Medulla oblongata (tissue), 1 donor: ENCODE measurements around the gene MOK.
"Not testable (repeated sequence)": the region's sequence is repeated elsewhere in the genome, so short reads cannot be mapped to it uniquely, and the experiment has no call there.

Experiments
- DNase-seq: peaks from one replicate; pipeline ENCODE4 v3.0.0-alpha.2; 2015; ENCODE audit errors: extremely low spot score

Gene MOK, protein sequence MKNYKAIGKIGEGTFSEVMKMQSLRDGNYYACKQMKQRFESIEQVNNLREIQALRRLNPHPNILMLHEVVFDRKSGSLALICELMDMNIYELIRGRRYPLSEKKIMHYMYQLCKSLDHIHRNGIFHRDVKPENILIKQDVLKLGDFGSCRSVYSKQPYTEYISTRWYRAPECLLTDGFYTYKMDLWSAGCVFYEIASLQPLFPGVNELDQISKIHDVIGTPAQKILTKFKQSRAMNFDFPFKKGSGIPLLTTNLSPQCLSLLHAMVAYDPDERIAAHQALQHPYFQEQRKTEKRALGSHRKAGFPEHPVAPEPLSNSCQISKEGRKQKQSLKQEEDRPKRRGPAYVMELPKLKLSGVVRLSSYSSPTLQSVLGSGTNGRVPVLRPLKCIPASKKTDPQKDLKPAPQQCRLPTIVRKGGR

DNA sequence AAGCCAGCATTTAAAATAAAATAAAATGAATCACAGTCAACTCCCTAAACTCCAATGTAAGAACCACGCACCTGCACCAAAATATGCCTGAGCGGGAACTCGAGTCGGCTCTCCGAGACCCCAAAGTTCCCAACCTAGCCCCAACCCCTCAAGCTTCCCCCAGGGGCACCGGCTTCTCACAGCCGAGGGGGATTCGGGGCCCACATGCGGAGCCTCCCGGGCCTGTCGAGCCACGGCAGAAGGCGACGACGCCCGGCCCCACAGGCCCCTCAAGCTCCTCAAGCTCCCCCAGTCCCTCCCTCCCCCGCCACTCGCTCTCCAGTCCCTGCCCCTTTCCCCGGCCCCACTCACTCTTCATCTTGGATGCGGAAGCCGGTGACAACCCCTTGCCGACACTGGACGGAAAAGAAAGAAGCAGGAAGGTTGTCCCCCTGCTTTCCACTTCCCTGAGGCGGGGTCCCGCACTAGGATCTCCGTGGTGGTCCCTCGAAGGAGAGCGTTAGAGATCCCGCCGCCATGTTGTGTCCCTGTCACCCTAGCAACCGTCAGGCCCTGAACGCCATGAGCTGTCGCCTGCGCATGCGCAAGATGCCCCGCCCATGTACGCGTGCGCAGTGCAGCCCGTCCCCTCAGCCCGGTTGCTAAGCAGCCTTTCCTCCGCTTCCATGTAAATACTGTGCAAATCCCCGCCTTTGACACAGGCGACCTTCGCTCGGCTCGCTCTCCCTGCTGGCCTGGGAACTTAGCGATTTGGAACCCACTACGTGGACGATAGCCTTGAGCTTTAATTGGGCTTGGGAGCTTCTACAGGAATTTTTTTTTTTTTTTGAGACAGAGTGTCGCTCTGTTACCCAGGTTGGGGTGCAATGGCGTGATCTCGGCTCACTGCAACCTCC lies at the start of gene MOK:
Gene MOK, minus strand, starts transcription at position 554 of the 896 bp plus-strand sequence. Its CDS starts 196 bp downstream, at position 358.
- peak; percentile 97 for DNase-seq

DNA sequence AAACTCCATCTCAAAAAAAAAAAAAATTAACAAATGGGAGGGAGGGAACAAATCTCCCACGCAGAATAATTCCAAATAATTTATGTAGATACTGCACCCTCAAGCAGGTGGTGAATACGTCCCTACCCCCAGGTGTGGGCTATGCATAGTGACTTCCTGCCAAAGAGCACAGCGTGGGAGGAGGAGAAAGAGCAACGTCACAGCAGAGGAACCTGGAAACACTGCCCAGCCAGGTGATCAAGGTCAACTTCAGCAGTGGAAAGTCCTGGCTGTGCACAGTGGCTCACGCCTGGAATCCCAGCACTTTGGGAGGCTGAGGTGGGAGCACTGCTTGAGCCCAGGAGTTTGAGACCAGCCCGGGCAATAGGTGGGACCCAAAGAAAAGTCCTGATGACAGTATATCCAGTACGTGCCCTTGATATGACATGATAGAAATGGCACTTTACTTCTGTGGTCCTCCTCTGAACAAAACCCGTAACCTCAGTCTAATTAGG lies 48.2 kb upstream of the MOK start:
- no peak for DNase-seq

DNA sequence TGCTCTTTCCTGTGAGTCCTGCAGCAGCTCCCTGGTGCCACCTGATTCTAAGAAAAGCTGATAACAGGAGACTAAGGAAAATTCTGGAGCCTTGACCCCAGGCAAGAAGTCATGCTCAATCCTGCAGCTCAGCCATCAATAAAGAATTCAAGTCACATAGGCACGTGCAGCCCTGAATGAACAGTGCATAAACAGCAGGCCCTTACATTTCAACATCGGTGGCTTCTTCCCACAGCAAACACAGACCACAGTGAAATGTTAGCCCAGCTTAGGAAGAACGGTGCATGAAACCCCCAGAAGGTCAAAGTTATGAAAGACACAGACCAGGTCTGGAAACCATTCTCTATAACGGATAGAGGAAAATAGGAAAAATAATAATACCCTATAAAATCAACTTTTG lies 47.2 kb upstream of the MOK start:
- DNase-seq: peak; percentile 41

DNA sequence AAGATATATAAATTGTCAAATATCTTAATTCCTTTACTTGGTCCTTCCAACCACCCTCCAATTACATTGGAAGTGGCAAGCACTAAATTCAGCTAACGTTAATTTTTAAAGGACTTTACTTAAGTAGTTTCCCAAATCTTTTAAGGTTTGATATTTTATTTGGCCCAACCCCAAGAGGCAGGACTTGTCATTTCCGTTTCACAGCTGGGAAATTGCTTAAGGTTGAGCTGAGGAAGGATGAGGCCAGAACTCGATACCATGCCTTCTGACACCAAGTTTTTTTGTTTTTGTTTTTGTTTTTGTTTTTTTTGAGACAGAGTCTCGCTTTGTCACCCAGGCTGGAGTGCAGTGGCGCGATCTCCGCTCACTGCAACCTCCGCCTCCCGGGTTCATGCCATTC lies 46.6 kb upstream of the MOK start:
- not testable (repeated sequence) for DNase-seq

DNA sequence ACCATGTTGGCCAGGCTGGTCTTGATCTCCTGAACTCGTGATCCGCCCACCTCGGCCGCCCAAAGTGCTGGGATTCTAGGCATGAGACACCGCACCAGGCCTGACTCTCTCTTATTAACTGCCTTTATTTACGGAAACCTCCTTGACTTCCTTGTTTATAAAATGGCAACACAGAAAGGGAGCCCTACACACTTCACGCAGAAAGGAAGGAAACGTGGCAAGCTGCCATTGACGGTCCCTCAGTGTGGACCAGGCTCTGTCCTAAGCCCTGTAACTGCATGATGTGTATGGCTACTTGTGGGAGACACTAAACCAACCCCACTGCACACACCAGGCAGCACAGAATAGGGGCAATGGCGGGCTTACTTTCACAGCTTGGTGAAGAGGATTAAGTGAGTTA lies 46.1 kb upstream of the MOK start:
- DNase-seq: no peak

DNA sequence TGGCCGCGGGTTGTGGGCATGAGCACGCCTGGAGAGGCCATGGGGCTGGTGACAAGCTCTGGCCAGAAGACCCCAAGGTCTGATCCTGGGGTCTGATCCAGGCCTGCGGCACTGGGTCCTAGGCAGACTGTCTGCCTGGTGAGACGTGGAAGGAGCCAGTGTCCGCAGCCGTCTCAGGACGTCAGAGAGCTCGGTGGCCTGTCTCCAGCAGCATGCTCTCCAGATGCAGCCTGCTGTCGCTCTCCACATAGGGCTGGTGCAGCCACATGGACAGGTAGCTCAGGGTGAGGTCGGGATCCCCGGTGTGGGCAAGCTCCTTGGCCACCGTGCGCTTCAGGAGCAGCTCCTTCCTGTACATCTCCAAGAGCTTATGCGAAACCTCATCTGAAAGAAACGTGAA lies 43.4 kb upstream of the MOK start:
- no peak for DNase-seq

DNA sequence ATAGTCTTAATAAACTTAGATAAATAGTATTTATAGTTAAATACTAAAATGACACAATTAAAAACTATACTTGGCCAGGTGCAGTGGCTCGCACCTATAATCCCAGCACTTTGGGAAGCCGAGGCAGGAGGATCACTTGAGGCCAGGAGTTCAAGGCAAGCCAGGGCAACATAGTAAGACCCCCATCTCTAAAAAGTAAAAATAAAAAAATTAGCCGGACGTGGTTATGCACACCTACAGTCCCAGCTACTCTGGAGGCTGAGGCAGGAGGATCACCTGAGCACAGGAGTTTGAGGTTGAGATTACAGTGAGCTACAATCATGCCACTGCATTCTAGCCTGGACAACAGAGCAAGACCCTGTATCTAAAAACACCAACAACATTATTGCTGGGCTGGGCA lies 41.7 kb upstream of the MOK start:
- no peak for DNase-seq

DNA sequence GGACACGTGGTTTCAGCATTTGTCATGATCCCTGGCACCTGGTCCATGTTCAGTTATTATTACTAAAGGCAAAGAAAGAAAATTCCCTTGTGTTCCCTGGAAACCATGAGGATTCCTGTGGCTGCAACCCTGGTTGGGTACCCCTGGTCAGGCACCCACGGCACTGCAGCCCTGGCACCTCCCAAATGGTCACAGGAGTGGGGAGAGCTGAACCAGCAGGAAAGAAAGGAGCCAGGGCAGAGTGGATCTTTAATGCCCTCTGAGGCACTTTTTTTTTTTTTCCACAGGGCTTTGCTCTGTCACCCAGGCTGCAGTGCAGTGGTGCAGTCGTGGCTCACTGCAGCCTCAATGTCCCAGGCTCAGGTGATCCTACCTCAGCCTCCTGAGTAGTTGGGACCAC lies 40.3 kb upstream of the MOK start:
- no peak for DNase-seq

DNA sequence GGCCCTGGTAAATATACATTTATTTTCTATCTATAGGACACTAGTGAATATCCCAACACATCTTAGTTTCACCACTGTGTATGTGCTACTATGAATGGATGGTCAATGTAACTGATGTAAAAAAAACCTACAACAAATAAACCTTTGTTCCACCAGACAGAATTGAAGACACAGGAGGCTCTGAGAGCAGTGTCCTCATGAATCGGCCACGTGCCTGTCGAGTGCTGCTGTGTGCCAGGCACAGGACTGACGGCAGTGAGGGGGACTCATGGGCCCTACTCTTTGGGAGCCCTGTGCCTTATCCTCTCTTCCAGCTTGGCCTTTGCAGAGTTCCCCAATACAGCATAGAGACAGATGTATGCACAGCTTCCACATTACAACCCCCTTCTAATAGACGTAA lies 39.5 kb upstream of the MOK start:
- DNase-seq: peak; percentile 93

DNA sequence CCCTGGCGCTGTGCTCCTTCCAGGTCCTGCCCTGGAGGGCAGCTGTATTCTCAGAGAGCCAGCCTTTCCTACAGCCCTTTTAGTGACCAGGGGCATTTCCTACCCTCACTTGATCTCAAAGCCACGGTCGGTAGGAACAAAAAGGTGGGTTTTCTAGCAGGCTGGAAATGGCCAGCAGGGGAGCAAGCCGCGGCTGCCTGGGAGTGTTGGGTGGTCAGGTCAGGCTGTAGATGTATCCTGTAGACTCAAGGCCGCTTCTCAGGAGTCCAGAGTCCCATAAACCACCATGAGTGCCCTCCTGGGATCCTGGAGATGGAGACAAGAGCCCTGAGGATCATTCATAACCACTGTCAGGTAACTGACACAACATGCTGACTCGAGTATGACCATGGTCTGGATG lies 39.1 kb upstream of the MOK start:
- DNase-seq: no peak

DNA sequence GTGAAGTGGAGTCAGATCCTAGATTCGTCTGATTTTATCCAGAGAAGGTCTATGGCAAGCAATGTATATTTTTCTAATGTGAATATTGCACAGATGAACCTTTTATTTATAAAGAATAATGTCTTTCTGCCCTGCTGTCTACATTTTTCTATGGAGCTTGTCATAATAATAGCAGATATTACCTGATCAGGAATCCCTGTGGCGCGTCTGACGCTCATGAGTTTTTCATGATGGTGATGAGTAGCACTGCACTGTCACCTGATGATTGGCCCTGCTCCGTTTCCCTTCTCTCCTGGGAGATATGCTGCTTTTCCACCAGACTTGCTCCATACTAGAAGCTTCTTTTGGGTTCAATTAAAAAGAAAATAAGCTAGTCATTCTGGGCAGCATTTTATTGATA lies 37.3 kb upstream of the MOK start:
- no peak for DNase-seq

DNA sequence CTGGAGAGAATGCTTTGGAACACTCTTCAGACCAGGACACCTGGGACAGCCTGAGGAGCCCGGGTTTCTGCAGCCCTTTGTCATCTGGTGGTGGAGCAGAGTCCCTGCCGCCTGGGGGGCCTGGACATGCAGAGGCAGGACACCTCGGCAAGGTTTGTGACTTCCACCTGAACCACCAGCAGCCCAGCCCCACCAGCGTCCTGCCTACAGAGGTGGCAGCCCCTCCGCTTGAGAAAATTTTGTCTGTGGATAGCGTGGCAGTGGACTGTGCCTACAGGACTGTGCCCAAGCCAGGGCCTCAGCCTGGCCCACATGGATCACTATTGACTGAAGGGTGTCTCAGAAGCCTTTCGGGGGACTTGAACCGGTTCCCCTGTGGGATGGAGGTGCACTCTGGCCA lies 36.6 kb upstream of the MOK start:
- no peak for DNase-seq

DNA sequence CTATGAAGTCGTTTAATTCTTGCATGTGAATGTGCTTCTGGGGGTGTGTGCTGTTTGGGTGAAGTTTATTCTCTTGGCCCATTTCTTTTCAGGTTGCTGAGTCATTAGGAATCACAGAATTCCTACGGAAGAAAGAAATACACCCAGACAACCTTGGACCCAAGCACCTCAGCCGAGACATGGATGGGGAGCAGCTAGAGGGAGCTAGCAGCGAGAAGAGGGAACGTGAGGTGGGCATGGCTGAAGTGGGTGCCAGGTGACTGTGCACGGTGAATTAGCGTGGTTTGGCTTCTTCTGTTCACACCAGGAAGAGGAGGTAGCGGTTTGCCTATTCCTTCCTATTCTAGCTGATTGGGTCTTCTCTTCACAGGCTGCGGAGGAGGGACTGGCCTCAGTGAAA lies 33.8 kb upstream of the MOK start:
- no peak for DNase-seq

DNA sequence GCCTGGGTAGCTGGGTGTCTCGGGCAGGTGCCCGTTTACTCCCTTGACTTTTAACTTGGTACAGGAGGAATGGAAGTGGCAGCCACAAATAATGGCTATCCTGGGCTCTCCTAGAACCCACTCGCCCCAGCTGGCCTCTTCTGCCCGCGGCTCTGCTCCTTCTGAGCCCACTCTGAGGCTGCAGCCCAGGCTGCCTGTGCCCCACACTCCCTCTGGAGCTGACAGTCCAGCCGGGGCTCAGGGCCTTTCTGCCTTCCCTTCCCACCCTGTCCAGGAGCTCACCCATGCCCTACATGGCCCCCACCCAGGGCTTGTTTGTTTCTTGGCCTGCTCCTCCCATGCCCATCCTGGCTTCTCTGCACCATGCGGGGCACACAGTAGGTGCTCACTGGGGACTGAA lies 30.2 kb upstream of the MOK start:
- DNase-seq: no peak

DNA sequence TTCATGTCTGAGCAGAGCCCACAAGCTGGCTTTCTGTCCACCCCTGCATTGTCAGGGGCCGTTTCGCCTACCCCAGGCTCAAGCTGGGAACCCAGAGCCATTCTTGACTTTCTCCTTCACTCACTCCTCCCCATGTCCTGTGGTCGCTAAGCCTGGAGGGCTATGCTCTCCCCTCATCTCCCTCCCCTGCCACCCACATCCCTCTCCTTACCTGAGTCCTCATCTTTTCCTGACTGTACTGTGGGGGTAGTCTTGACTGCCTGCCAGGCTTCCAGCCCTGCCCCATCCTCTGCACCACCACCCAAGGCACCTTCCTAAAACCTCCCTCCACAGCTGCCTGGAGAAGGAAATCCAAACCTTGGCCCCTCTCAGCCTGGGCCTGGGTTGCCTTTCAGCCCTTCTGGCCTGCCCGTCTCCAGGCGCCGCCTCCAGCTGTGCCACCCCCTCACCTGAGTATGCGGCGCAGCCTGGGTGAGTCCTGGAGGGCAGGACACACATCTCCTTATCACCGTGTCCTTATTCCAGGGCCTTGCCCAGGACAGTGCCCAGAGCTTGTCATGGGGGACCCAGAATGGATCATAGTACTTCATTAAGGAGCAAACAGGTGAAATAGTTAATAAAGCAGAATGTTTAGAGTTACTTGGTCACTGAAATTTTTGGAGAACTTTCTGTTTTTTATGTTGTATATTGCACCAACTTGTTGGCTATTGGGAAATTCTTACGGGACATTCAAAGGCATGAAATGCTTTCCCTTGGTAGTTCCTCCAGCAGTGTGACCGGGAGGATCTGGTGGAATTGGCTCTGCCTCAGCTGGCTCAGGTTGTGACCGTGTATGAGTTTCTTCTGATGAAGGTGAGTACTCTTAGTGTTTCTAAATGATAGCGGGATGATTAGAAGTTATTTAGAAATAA lies 29.1 kb upstream of the MOK start:
- no peak for DNase-seq

DNA sequence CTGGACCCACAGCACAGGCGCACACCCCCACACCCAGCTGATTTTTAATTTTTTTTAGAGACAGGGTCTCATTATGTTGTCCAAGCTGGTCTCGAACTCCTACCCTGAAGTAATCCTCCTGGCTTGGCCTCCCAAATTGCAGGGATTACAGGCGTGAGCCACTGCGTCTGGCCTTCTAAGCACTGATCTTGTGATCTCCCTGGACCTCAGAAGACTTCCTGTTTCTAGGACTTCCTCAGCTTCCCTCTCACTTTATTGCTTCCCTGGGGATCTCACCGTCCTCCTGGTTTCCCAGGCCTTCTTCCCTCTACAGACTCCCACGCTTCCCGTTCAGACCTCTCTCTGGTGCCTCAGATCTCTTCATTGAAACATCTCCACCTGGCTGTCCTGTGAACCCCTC lies 28.4 kb upstream of the MOK start:
- no peak for DNase-seq

DNA sequence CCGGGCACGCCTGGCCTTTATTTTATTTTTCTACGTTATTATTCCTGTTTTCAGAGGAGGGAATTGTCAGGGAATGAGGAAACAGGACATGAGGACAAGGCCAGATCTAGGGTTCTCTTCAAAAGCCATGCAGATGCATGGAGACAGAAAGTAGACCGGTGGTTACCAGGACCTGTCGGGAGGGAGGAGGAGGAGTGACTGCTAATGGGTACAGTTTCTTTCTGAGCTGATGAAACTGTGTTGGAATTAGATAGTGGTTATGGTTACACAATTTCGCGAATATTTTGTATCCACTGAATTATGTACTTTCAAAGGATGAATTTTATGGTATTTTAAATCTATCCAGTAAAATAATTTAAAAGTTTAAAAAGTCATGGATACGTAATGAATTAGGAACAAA lies 25.8 kb upstream of the MOK start:
- no peak for DNase-seq

DNA sequence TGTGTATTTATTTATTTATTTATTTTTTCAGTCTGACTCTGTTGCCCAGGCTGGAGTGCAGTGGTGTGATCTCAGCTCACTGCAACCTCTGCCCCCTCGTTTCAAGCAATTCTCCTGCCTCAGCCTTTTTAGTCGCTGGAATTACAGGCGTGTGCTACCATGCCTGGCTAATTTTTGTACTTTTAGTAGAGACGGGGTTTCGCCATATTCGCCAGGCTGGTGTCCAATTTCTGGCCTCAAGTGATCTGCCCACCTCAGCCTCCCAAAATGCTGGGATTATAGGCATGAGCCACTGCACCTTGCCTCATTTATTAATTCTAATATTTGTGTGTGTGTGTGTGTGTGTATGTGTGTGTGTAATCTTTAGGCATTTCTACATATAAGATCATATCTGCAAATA lies 24.4 kb upstream of the MOK start:
- DNase-seq: not testable (repeated sequence)

DNA sequence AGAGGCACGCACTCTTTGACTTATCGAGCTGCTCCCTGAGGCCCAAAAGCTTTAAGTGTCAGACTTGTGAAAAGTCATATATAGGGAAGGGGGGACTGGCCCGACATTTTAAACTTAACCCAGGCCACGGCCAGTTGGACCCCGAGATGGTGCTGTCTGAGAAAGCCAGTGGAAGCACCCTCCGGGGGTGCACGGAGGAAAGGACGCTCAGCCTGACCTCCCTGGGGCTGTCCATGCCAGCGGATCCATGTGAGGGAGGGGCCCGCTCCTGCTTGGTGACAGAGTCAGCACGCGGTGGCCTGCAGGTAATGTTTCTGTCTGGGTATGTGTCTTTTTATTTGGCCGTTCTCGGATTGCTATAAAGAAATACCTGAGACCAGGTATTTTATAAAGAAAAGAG lies 21.6 kb upstream of the MOK start:
- no peak for DNase-seq

DNA sequence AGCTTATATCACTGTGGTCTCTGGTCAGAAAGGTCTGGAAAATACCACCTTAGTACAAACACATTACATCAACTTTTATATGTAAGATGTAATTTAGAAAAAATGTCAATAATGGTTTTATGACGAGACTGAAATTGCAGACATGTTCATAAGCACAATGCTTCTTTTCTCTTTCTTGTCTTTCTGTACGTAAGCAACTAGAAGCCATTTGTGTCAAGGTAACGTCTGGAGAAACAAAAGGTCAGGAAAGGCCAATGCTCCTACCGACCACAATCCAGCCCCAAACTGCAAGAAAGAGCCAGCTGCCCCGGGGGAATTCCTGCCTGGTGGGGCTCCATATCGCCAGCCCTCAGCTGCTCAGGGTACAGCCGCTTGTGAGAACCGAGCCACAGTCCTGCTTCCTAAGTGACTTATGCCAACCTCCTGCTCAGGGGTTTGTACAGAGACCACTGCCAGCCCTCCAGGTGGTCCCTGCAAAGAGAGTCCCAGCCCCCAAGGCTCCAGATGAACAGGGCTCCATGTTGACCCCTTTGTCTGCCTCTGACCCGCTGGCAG lies 20.9 kb upstream of the MOK start:
- DNase-seq: no peak

DNA sequence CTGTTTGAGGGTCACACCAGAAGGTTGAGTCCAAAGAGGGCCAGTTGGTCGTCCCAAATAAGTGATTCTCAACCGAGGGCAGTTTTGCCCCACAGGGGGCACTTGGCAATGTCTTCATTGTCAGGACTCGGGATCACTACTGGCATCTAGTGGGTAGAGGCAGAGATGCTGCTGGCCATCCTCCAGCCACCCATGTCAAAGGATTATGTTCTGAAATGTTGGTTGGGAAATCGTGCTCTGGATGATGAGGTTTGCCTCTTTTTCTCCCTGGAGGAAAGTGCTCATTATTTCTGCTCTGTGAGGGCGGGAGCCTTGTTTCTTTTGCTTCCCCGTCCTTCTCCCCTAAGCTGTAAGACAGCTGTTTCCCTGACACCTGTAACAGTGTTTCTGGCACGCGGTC lies 18.1 kb upstream of the MOK start:
- DNase-seq: peak; percentile 85
